ENCODE data around the gene TAF4B.

Gene TAF4B

GRCh38 chr18:26386002-26386401 lies 159.8 kb downstream of the TAF4B start:
- no peak for DNase-seq (ENCODE audit: low spot score)

GRCh38 chr18:26386441-26386840 lies 160.2 kb downstream of the TAF4B start:
- no peak for DNase-seq (ENCODE audit: low spot score)

DNA sequence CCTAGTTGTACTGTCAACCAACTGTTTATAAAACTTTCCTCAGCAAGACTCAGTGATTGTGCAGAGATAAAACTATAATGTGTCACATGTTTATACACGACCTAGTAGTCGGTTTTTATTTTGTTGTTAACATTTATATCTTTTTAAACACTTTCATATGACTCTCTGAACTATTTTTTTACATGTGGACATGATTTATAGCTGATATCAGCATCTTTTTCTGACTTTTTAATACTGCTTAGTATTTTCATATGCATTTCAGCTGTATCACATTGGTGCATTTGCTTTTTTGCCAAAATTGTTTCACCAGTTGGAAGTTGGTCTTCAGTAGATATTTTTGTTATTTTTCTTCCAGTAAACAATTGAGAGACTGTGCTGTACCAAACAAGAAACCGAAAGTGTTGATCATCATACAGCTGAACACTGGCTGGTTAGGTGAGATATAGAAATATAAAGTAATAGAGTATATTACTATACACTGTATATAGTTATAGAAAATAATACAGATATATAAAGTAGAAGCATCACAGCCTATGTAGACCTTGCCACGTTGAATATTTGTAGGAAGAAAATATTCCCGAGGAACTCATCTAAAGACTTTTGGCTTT lies 167.9 kb downstream of the TAF4B start:
- DNase-seq (ENCODE audit: low spot score) = no peak

DNA sequence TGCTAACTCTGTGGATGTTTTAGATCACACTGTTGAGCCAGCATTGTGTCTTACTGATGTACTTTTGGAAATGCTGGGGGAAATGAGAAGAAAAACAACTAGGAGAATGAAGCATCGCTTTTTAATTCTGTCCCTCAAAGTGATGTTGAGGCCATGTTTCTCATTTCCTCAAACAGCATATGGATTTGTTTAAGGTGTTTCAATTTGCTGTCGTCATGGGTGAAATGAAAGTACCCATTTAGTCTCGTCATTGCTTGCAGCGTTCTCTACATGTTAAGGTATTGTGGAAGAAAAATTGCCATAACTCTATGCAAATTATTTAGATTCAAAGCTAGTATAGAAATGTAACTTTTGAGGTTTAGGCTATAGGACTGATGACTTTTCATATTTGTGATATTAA lies 170.8 kb downstream of the TAF4B start:
- DNase-seq (ENCODE audit: low spot score) = no peak

- DNase-seq (ENCODE audit: low spot score) = no peak
Measured at GRCh38 chr18:26403491-26403890, 177.2 kb downstream of the TAF4B start.

GRCh38 chr18:26405190-26405801 lies 179.1 kb downstream of the TAF4B start:
- no peak for DNase-seq (ENCODE audit: low spot score)

GRCh38 chr18:26406324-26406723 lies 180.1 kb downstream of the TAF4B start:
- no peak for DNase-seq (ENCODE audit: low spot score)

- no peak for DNase-seq (ENCODE audit: low spot score)
Measured at GRCh38 chr18:26406854-26407517, 180.7 kb downstream of the TAF4B start.

GRCh38 chr18:26407736-26408601 lies 181.7 kb downstream of the TAF4B start:
- no peak for DNase-seq (ENCODE audit: low spot score)

DNA sequence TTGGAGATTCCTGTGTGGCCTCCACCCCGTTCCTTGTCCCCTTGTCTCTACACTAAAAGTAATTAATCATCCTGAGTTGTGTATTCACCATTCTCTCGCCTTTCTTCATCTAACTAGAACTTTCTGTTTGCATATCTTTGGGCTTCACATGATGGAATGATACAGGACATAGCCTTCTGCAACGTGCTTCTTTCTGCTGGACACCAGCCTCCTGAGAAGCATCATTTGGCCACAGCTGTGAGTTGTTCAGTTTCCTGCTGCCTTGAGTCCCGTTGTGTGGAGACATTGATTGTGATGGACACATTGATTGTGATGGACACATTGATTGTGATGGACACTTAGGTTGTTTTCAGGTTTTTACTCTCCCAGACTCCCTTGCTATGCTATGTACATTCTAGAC lies 182.8 kb downstream of the TAF4B start:
- no peak for DNase-seq (ENCODE audit: low spot score)

DNA sequence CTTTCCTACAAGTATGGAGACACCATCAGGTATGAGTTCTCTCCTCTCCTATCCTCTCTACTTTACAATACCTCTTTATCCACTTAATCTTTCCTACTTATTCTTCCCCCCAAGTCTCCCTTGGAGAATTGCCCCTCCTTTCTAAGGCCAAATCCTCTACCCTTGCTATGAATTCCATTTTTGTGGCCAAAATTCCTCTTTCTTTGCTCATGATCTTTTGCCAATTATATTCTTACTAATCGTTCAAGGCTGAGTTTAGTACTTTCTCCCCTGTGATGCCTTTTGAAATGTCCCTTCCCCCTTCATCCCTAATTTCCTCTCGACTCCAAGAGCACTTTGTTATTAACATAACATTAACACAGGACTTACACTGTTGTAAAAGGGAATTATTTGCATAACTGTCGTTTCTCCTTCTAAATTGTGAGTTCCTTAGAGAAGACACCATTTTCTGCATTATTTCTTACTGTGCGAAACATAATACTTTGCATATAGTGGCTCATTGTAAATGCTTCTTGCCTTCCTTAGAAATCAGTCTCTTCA lies 188.7 kb downstream of the TAF4B start:
- no peak for DNase-seq (ENCODE audit: low spot score)

DNA sequence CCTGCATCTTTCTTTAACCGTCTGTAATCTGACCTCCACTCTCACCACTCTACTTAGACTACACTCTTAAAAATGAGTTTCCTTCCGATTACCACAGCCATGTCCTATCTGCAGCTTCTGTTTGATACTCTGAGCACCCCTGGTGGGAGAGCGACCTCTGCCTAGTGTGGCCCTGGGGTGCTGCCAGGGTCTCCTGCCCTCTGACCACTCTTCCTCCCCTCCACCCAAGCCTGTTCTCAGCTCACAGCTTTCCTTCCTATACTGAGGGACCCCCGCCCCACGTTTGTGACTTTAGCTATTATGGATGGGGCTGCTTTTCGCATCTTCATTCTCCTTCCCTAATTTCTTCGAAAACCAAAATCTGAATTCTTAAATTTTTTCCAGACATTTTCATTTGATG lies 189.4 kb downstream of the TAF4B start:
- DNase-seq (ENCODE audit: low spot score) = no peak

GRCh38 chr18:26416652-26417150 lies 190.5 kb downstream of the TAF4B start:
- no peak for DNase-seq (ENCODE audit: low spot score)

DNA sequence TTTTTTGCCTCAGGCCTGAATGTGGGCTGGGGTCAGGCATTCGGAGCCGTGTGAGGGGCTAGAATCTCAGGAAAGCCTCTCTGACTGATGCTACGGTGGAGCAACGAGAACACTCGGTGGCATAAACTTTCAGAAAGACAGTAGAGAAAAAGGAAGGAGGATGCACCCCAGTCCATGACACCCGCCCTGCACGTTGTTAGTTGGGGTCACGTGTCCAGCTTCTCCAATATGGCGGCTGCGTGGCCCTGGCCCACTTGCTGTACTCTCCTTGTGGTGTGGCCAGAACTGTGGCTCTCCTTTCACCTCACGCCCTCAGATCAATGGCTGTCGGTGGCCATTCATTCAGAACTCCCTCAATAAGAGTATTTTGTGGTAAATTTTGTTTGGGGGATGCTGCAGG lies 190.9 kb downstream of the TAF4B start:
- no peak for DNase-seq (ENCODE audit: low spot score)

DNA sequence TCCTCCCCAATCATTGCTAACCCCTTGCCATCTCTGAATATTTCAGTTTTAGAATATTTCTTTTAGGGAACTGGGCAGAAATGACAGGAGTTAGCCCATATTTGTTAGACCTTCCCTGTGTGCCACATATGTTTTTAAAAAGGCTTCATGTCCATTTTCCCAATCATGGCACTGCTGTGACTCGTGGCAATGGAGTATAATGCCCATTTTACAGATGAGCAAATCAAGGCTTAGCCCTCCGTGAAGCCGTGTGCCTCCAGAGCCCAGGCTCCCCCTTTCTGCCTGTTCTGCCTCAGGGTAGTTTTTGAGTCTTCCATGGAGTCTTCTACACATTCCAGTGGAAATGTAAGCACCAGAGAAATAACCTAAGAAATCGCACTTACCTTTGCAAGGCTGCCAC lies 192.0 kb downstream of the TAF4B start:
- no peak for DNase-seq (ENCODE audit: low spot score)

DNA sequence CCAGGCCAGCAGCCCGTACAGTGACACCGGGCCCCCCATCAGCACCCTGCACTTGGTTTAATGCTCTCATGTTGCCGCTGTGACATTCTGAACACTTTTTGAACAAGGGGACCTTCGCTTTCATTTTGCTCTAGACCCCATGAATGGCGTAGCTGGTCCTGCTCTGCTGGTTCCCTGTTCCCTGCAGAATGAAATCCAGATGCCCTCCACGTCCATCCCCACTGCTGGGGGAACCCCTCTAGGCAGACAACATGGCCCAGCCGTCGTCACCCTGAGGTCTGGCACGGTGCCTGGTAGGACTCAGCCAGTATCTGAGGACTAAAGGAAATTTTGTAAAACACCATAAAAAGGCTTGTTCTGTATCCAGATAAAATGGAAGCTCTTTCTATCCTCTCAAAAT lies 193.5 kb downstream of the TAF4B start:
- no peak for DNase-seq (ENCODE audit: low spot score)

GRCh38 chr18:26421503-26421902 lies 195.3 kb downstream of the TAF4B start:
- no peak for DNase-seq (ENCODE audit: low spot score)

GRCh38 chr18:26421931-26422330 lies 195.7 kb downstream of the TAF4B start:
- DNase-seq (ENCODE audit: low spot score) = no peak

DNA sequence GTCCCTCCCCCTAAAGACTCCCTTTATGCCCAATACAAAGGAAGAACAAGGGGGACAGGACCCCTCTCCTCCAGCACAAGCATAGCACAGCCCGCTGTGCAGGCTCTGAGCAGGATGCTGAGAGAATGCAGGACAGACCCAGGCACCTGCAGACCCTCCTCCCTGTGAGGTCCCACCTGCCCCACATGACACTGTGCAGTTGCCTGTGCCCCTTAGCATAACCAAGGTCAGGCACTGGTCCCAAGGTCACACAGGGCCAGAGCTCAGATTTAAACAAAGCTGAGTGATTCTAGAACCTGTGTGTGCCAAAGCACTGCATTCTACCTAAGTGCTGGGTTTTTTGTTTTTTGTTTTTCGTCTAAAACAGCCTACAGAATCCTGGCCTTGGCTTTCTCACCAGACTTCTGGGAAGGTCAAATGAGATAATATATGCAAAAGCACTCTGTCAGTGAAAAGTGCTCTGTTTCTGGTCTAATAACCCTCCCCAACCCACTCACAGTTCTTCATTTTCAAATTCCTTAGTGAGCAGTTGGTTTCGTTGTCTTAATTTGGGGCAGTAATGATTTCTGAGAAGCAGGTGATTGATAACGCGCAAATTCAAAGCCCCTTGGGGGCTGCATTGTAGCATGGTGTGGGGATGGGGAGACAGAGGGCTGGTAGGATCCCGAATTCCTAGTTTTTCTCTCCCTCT lies 196.4 kb downstream of the TAF4B start:
- no peak for DNase-seq (ENCODE audit: low spot score)

DNA sequence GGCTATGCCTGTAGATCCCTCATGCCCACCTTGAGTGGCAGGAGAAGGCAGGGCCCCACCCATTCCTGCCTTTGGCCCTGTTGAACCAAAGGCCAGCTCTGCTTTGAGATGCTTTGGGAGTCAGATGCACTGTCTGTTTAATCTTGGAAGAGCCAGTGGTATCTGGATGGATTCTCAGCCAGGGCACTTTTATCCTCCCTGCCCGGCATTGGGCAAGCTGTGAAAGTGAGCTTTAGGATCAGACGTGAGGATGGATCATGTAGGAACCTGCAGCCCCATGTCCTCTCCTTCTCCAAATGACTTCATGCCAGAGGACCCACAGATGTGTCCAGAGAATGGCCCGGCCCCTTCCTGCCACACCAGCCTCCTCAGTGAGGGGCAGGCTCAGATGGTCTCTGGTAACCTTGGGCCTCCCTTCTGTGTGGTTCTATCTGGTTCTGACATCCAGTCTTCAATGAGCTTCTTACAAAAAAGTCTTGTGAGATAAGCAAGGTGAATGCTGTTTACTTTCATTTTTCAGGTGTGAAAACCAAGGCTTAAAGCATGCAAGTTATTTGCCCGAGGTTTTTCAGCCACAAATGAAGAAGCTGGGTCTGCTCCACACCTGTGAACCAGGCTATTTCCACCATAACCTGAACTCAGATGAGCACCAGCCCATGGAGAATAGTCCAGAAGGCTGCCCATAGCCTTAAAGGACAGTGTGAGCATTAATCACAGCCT lies 198.3 kb downstream of the TAF4B start:
- DNase-seq (ENCODE audit: low spot score) = no peak

GRCh38 chr18:26425148-26425531 lies 198.9 kb downstream of the TAF4B start:
- DNase-seq (ENCODE audit: low spot score) = no peak

Data from HuH-7.5 (cell line).